Measurements from ENCODE around the gene COX10. TPM values are rescaled to one million over a fixed set of nuclear protein-coding genes. Genes with fewer than 3 reads are reported as not detected.
"Not testable (repeated sequence)": the region's sequence is repeated elsewhere in the genome, so short reads cannot be mapped to it uniquely, and the experiment has no call there.

COX10 gene
- total RNA-seq, 2 donors from 2014 or later = 31.6 to 67.6 TPM

GRCh38 chr17:14153374-14153773 is 84.1 kb downstream of the COX10 start:
- Histone ChIP-seq H3K4me1 (peaks cover 0 to 6% of the 10 kb centered on the region in 2 donors), H3K27me3 (no peaks in the 10 kb centered on the region), H3K27ac (no peak overlapping the region), H3K36me3 (no peaks in the 10 kb centered on the region), H3K9me3 (no peaks in the 10 kb centered on the region), H3K4me3 (no peak overlapping the region)
- no peak for DNase-seq (ENCODE audit: low spot score)
- no peak for TF ChIP-seq CTCF (IDR thresholded peaks at IDR 0.05)

GRCh38 chr17:14156689-14157088 is 87.4 kb downstream of the COX10 start:
- H3K36me3 ChIP-seq = no peaks in the 10 kb centered on the region
- peaks cover 0 to 6% of the 10 kb centered on the region in 2 donors for H3K4me1 ChIP-seq
- no peaks in the 10 kb centered on the region for H3K9me3 ChIP-seq
- H3K27ac ChIP-seq = no peak overlapping the region
- no peak for DNase-seq (ENCODE audit: low spot score)
- TF ChIP-seq CTCF (IDR thresholded peaks at IDR 0.05) = no peak
- H3K27me3 ChIP-seq = no peaks in the 10 kb centered on the region
- no peak overlapping the region for H3K4me3 ChIP-seq

- Histone ChIP-seq H3K9me3 (no peaks in the 10 kb centered on the region), H3K27ac (no peak overlapping the region), H3K27me3 (no peaks in the 10 kb centered on the region), H3K4me1 (peaks cover 0 to 4% of the 10 kb centered on the region in 2 donors), H3K4me3 (no peak overlapping the region), H3K36me3 (no peaks in the 10 kb centered on the region)
- no peak for TF ChIP-seq CTCF (IDR thresholded peaks at IDR 0.05)
- DNase-seq (ENCODE audit: low spot score) = no peak
Measured at GRCh38 chr17:14157822-14158221, 88.5 kb downstream of the COX10 start.

- H3K4me1 ChIP-seq = no peaks in the 10 kb centered on the region
- H3K9me3 ChIP-seq = no peaks in the 10 kb centered on the region
- H3K36me3 ChIP-seq = no peaks in the 10 kb centered on the region
- no peak for TF ChIP-seq CTCF (IDR thresholded peaks at IDR 0.05)
- H3K27ac ChIP-seq = no peak overlapping the region
- no peaks in the 10 kb centered on the region for H3K27me3 ChIP-seq
- no peak for DNase-seq (ENCODE audit: low spot score)
- no peak overlapping the region for H3K4me3 ChIP-seq
Measured at GRCh38 chr17:14158707-14159106, 89.4 kb downstream of the COX10 start.

GRCh38 chr17:14161419-14161818 is 92.1 kb downstream of the COX10 start:
- Histone ChIP-seq H3K4me1 (no peaks in the 10 kb centered on the region), H3K4me3 (no peak overlapping the region), H3K27me3 (no peaks in the 10 kb centered on the region), H3K27ac (no peak overlapping the region), H3K36me3 (no peaks in the 10 kb centered on the region), H3K9me3 (no peaks in the 10 kb centered on the region)
- no peak for TF ChIP-seq CTCF (IDR thresholded peaks at IDR 0.05)
- no peak for DNase-seq (ENCODE audit: low spot score)

GRCh38 chr17:14165616-14166015 is 96.3 kb downstream of the COX10 start:
- no peak for DNase-seq (ENCODE audit: low spot score)
- Histone ChIP-seq H3K27me3 (no peaks in the 10 kb centered on the region), H3K9me3 (peaks cover 0 to 12% of the 10 kb centered on the region in 2 donors), H3K27ac (no peak overlapping the region), H3K36me3 (no peaks in the 10 kb centered on the region), H3K4me3 (no peak overlapping the region), H3K4me1 (no peaks in the 10 kb centered on the region)
- TF ChIP-seq CTCF (IDR thresholded peaks at IDR 0.05) = no peak

- H3K27me3 ChIP-seq; H3K27ac ChIP-seq; DNase-seq (ENCODE audit: low spot score); H3K4me1 ChIP-seq; H3K4me3 ChIP-seq; H3K36me3 ChIP-seq: not testable (repeated sequence)
- H3K9me3 ChIP-seq = peaks cover 0 to 12% of the 10 kb centered on the region in 2 donors
Measured at GRCh38 chr17:14167831-14168230, 98.5 kb downstream of the COX10 start.

All from right atrium auricular region (tissue), 2 donors.